IMR-90 (cell line): Measurements from ENCODE around the gene SCAF11.

Experiments used
- CTCF ChIP-seq: conservative IDR thresholded peaks from 2 replicates; pipeline ENCODE4 v1.5.1; 2012; ENCODE audit warnings: mild to moderate bottlenecking, low read depth, low read length, improper control_type of control experiment
- MXI1 ChIP-seq: IDR thresholded peaks from 2 replicates; pipeline ENCODE4 v1.6.1; 2012; ENCODE audit warnings: low read depth, mild to moderate bottlenecking, low read length, moderate library complexity, borderline replicate concordance
- POLR2A ChIP-seq: IDR thresholded peaks from 2 replicates; pipeline ENCODE4 v1.6.1; 2012; ENCODE audit warnings: mild to moderate bottlenecking, low read depth, low read length

- TF ChIP-seq POLR2A (no peak), MXI1 (no peak), CTCF (no peak)
Observed at GRCh38 chr12:46024099-46024498, 33.7 kb upstream of the SCAF11 start.
